Fibroblast of skin of left quadriceps (primary cell): ENCODE measurements around the gene SAV1.
"Not testable (repeated sequence)": the region's sequence is repeated elsewhere in the genome, so short reads cannot be mapped to it uniquely, and the experiment has no call there.

Experiments used
- DNase-seq, 2 experiments: peaks; one replicate each; pipeline ENCODE4 v3.0.0-alpha.2; 2013; ENCODE audit warnings: low read depth in 2 of 2

Gene SAV1

DNA sequence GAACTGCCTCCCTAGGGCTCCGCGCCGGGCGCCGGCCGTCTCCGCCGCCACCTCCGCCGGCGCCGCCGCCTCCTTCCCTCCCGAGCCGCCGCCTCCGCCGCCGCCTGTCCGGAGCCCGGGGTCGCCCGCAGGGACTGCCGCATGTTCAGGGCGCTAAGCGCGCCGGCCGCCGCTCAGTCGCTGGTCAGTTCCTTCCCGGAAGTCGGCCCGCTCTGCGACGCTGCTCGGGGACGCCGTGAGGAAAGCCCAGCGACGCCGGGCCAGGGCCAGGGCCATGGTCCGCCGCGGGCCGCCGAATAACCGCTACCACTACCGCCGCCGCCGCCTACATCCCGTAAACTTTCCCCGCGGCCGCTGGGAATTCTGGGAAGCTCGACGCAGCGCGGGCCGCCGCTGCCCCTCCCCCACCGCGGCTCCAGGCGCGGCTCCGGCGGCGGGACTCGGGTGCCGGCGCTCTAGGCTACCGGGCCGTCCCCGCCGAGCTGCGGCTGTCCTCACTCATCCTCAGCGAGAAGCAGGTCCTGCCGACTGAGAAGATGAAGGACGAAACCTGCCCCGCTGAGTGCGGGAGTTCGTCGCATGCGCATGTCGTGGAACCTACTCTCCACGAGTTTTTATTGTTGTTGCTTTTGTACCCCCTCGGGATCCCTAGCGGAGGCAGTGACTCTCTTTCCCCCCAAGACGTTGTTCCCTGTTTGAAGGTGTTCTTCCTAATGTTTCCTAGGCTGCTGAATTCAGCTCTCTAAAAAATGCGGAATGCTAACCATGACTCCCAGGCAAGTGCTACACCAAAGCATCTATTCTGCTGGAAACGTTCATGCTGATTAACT lies at the start of gene SAV1:
Gene SAV1 (minus strand): TSS at position 311 of the 830 bp plus-strand sequence. CDS start 339 bp downstream, outside the sequence.
- DNase-seq = peak; percentile 86

- DNase-seq = no peak
Measured at GRCh38 chr14:50717811-50718210, 49.7 kb upstream of the SAV1 start.

DNA sequence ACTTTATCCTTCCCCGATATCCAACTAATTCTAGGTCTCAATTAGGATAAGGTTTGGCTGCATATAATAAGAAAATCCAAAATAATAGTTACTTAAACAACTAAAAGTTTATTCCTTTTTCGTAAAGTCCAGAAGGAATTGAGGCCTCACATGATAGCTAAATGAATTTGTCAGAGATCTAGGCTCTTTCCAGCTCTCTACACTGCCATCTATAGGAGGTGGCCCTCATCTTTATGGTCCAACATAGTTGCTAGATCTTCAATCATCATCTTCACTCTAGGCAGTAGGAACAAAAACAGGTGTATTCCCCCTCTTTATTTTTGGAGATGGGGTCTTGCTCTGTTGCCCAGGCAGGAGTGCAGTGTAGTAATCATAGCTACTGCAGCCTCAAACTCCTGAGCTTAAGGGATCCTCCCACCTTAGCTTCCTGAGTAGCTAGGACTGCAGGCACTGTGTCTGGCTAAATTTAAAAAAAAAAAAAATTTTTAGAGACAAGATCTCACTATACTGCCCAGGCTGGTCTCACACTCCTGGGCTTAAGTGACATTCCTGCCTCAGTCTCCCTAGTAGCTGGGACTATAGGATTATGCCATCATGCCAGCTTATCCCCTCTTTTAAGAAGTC lies 46.5 kb upstream of the SAV1 start:
- DNase-seq = peak in 1 of 2 experiments; percentile 15

- no peak for DNase-seq
Measured at GRCh38 chr14:50711043-50711442, 42.9 kb upstream of the SAV1 start.

GRCh38 chr14:50705026-50705593 lies 37.0 kb upstream of the SAV1 start:
- DNase-seq = no peak

DNA sequence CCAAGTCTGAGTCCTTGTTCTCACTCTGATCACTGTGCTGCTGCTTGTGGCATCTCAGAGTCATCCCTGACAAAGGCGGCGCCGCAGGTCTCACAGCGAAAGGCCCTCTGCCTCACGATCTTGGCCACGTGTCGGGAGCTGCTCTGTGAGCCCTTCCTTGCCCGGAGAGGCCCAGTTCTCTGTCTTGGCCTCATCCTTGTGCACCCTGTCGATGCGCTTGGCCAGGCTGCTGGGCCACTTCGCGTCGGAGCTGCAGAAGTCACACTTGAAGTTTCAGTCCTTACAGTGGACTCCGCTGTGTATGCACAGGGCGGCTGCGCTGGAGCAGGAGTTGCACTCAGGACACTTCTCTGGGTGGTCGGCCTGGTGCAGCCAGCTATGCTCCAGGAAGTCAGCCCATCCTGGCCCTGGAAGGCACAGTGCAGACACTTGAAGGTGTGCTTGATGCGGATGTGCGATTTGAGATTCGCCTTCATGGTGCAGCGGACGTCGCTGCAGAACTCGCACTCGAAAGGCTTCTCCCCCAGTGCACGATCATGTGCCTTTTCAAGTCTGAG lies 36.4 kb upstream of the SAV1 start:
- DNase-seq = no peak

- DNase-seq = peak; percentile 81 to 82
Measured at GRCh38 chr14:50697659-50698290, 29.7 kb upstream of the SAV1 start.

GRCh38 chr14:50694260-50694659 lies 26.2 kb upstream of the SAV1 start:
- not testable (repeated sequence) for DNase-seq

DNA sequence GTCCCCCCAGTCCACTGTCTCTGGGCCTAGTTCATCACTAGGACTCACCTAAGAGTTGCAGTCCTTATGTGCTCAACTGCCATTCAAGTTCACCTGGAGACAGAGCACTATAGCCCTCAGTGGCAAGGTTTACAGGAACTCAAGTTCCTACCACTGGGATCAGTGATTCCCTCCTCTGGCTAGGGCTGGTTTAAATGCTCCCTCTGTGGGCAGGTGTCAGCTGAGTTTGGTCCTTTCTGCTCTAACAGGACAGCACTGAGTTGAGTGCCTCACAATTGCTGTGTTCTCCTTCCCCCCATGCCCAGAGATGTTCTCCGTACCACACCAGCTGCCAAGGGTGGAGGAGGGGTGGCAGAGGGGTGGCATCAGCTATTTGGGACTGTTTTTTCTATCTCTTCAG lies 20.8 kb upstream of the SAV1 start:
- no peak for DNase-seq

DNA sequence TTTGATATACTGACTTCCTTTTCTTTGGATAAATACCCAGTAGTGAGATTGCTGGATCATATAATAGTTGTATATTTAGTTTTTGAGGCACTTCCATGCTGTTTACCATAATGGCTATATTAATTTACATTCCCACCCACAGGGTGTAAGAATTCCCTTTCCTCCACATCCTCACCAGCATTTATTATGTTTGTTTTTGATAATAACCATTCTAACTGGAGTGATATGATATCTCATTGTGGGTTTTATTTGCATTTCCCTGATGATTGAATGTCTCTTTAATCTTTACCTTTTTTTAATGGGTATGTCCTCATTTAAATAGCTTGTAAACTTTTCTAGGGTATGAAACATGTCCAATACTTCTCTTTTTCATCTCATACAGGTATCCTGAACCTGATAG lies 11.6 kb upstream of the SAV1 start:
- DNase-seq = no peak

DNA sequence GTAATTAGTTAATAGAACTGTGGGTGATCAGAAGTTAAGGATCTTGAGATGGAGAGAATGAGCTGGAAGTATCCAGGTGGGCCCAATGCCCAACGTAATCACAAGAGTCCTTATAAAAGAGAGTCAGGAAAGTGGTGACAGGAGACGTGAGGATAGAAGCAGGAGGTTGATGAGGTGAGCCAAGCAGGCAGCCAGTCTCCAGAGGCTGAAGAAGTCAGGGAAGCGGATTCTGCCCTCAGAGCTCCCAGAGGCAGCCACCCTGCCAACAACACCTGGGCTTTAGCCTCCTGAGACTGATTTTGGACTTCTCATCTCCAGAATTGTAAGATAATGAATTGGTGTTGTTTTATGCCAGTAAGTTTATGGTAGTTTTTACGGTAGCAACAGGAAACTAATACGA lies 10.1 kb upstream of the SAV1 start:
- DNase-seq = no peak

DNA sequence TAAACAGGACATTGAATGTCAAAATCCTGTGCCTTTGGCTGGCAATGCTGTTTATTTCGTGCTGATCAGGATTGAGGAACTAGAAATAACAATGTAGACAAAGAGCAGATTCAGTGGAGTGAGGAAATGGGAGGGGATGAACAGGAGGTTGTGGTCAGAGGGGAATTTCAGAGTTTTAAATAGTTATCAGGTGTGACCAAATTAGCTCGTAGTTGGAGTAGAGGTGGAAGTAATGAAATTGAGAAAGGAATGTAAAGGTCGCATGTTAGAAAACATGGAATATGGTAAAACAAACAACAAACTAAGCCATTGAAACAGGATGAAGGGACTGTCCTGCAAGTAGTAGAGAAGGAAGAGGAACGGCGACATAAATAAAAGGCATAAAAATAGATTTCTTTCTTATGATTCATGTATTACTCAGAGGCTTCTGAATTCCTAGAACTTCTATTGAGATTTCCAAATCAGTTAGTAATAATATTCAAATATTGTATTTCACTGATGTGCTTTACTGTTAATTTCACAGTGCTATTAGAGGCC lies 9.5 kb upstream of the SAV1 start:
- peak; percentile 56 to 59 for DNase-seq

DNA sequence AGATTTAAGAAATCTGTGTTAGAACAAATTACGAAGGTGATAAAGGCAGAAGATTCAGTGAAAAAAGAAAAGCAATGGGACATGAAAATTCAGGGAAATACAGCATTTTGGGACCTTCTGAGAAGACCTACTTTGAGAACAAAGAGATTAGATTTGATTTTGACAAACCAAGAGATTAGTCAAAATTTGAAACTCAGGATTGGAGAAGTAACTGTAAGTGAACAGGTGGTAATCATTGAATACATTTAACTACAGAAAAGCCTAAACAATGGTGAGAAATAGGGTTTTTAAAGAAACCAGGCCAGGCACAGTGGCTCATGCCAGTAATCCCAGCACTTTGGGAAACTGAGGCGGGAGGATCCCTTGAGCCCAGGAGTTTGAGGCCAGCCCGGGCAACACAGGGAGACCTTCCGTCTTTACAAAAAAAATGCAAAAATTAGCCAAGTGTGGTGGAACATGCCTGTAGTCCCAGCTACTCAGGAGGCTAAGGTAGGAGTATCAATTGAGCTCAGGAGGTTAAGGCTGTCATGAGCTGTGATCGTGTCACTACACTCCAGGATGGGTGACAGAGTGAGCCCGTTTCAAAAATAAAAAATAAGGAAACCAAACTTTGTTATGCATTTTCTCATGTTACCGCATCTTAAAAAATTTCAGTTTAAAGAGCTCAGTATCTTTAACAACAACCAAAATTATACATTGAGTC lies 8.9 kb upstream of the SAV1 start:
- DNase-seq = no peak

GRCh38 chr14:50675597-50675996 lies 7.5 kb upstream of the SAV1 start:
- peak; percentile 64 to 66 for DNase-seq

GRCh38 chr14:50670866-50671256 lies 2.8 kb upstream of the SAV1 start:
- DNase-seq = no peak

DNA sequence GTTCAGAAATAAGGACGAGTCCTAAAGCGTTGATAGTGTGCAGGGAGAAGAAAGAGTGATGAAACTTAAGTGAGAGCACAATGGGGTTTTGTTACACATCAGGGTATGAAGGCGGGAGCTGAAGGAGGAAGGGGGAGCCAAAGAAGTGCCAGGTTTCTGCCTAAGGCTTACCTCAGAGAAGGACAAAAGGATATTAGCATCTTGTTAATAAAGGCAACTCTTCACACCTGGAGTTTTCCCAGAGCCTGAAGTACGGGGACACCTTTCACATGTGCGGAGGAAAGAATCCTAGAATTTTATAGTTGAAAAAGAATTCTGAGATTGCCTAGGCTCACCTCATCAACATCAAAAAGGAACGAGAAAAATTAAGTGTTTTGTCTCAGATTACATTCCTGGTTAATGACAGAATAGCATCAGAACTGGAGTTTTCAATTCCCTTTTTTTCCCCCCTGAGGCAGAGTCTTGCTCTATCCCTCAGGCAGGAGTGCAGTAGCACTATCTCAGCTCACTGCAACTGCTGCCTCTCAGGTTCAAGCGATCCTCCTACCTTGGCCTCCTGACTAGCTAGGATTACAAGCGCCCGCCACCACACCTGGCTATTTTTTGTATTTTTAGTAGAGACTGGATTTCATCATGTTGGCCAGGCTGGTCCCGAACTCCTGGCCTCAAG lies 2.2 kb upstream of the SAV1 start:
- no peak for DNase-seq

- DNase-seq = no peak
Measured at GRCh38 chr14:50669441-50669986, 1.4 kb upstream of the SAV1 start.

GRCh38 chr14:50668826-50669143 lies 679 bp upstream of the SAV1 start:
- no peak for DNase-seq

- no peak for DNase-seq
Measured at GRCh38 chr14:50667684-50667995, 466 bp downstream of the SAV1 start.

GRCh38 chr14:50666772-50667683 lies 1.1 kb downstream of the SAV1 start:
- peak in 1 of 2 experiments; percentile 48 for DNase-seq
